Epidermal melanocyte (primary cell): Measurements from ENCODE around the gene SPAG9.
"Not testable (repeated sequence)": the region's sequence is repeated elsewhere in the genome, so short reads cannot be mapped to it uniquely, and the experiment has no call there.

Experiments
- DNase-seq: peaks from one replicate; pipeline ENCODE4 v3.0.0; 2011; ENCODE audit warnings: low spot score; ENCODE audit not compliant: insufficient read length

SPAG9 gene

GRCh38 chr17:50941676-50942048 is 179.0 kb downstream of the SPAG9 start:
- not testable (repeated sequence) for DNase-seq

GRCh38 chr17:50939795-50940684 is 180.6 kb downstream of the SPAG9 start:
- no peak for DNase-seq

GRCh38 chr17:50939542-50939794 is 181.2 kb downstream of the SPAG9 start:
- DNase-seq = no peak

GRCh38 chr17:50938821-50939541 is 181.7 kb downstream of the SPAG9 start:
- no peak for DNase-seq

GRCh38 chr17:50935996-50936266 is 184.7 kb downstream of the SPAG9 start:
- no peak for DNase-seq

GRCh38 chr17:50935221-50935995 is 185.3 kb downstream of the SPAG9 start:
- DNase-seq = no peak

GRCh38 chr17:50934672-50935220 is 185.9 kb downstream of the SPAG9 start:
- no peak for DNase-seq

GRCh38 chr17:50934161-50934560 is 186.5 kb downstream of the SPAG9 start:
- DNase-seq = no peak

- peak; percentile 60 for DNase-seq
Measured at GRCh38 chr17:50931144-50931908, 189.3 kb downstream of the SPAG9 start.

- DNase-seq = no peak
Measured at GRCh38 chr17:50928646-50929045, 192.0 kb downstream of the SPAG9 start.

- DNase-seq = no peak
Measured at GRCh38 chr17:50927287-50927686, 193.4 kb downstream of the SPAG9 start.

- DNase-seq = no peak
Measured at GRCh38 chr17:50926523-50926922, 194.1 kb downstream of the SPAG9 start.

- no peak for DNase-seq
Measured at GRCh38 chr17:50925296-50925891, 195.3 kb downstream of the SPAG9 start.

- no peak for DNase-seq
Measured at GRCh38 chr17:50924800-50925199, 195.9 kb downstream of the SPAG9 start.

GRCh38 chr17:50924300-50924699 is 196.4 kb downstream of the SPAG9 start:
- DNase-seq = no peak

- DNase-seq = no peak
Measured at GRCh38 chr17:50923611-50924010, 197.1 kb downstream of the SPAG9 start.

GRCh38 chr17:50922721-50923405 is 197.8 kb downstream of the SPAG9 start:
- DNase-seq = no peak

GRCh38 chr17:50922107-50922506 is 198.6 kb downstream of the SPAG9 start:
- DNase-seq = no peak

- DNase-seq = no peak
Measured at GRCh38 chr17:50920891-50921586, 199.6 kb downstream of the SPAG9 start.

- DNase-seq = no peak
Measured at GRCh38 chr17:50920041-50920410, 200.6 kb downstream of the SPAG9 start.
